Liver (tissue), 2 donors: ENCODE data around the gene SLC9A3.

ENCODE experiments used
- CTCF ChIP-seq: fragments of 150-350 bp; IDR thresholded peaks from 2 replicates; pipeline ENCODE4 v1.5.1; 2017; ENCODE audit warnings: improper control_type of control experiment, low read depth, low read length; ENCODE audit not compliant: missing input control
- MAX ChIP-seq: IDR thresholded peaks from 2 replicates; pipeline ENCODE4 v1.6.1; 2016; ENCODE audit warnings: antibody characterized with exemption
- REST ChIP-seq: IDR thresholded peaks from 2 replicates; pipeline ENCODE4 v1.6.1; 2016; ENCODE audit warnings: antibody characterized with exemption, mild to moderate bottlenecking
- YY1 ChIP-seq: IDR thresholded peaks from 2 replicates; pipeline ENCODE4 v1.6.1; 2016; ENCODE audit warnings: antibody characterized with exemption, mild to moderate bottlenecking
- donor health status: healthy.

- no peak for TF ChIP-seq CTCF
- TF ChIP-seq REST: no peak
- no peak for TF ChIP-seq YY1
- no peak for TF ChIP-seq MAX
Measured at GRCh38 chr5:544675-545355, 20.6 kb upstream of the SLC9A3 start.
